AML-193 (cell line): ENCODE results near the gene HIRA.
"Not testable (repeated sequence)": the region's sequence is repeated elsewhere in the genome, so short reads cannot be mapped to it uniquely, and the experiment has no call there.

Source experiments
- DNase-seq, 2 experiments: peaks; one replicate each; lab custom pipeline; 2025; lab: John Stamatoyannopoulos, UW

HIRA gene

GRCh38 chr22:19385221-19385906, 46.2 kb downstream of the HIRA start:
- no peak for DNase-seq

GRCh38 chr22:19383292-19383691, 48.2 kb downstream of the HIRA start:
- no peak for DNase-seq

GRCh38 chr22:19382240-19382639, 49.3 kb downstream of the HIRA start:
- no peak for DNase-seq

GRCh38 chr22:19378344-19378674, 53.2 kb downstream of the HIRA start:
- no peak for DNase-seq

- no peak for DNase-seq
These were observed 53.8 kb downstream of the HIRA start for GRCh38 chr22:19377565-19378343.

GRCh38 chr22:19376971-19377370, 54.6 kb downstream of the HIRA start:
- DNase-seq: no peak

- DNase-seq: no peak
These were observed 55.3 kb downstream of the HIRA start for GRCh38 chr22:19376247-19376646.

- DNase-seq: no peak
These were observed 56.1 kb downstream of the HIRA start for GRCh38 chr22:19375435-19375834.

- no peak for DNase-seq
These were observed 57.1 kb downstream of the HIRA start for GRCh38 chr22:19374410-19374809.

GRCh38 chr22:19373450-19373849, 58.1 kb downstream of the HIRA start:
- no peak for DNase-seq

- no peak for DNase-seq
These were observed 59.6 kb downstream of the HIRA start for GRCh38 chr22:19371893-19372292.

GRCh38 chr22:19368876-19369275, 62.7 kb downstream of the HIRA start:
- DNase-seq: no peak

- DNase-seq: no peak
These were observed 63.7 kb downstream of the HIRA start for GRCh38 chr22:19367763-19368367.

GRCh38 chr22:19363541-19363940, 68.0 kb downstream of the HIRA start:
- not testable (repeated sequence) for DNase-seq

GRCh38 chr22:19361501-19362103, 69.9 kb downstream of the HIRA start:
- DNase-seq: no peak

GRCh38 chr22:19360862-19361261, 70.7 kb downstream of the HIRA start:
- DNase-seq: no peak

- no peak for DNase-seq
These were observed 71.2 kb downstream of the HIRA start for GRCh38 chr22:19360300-19360792.

GRCh38 chr22:19359554-19360299, 71.8 kb downstream of the HIRA start:
- DNase-seq: no peak

GRCh38 chr22:19358703-19359553, 72.6 kb downstream of the HIRA start:
- DNase-seq: no peak

- DNase-seq: no peak
These were observed 73.3 kb downstream of the HIRA start for GRCh38 chr22:19358195-19358594.
